ENCODE data around the gene CCDC141. TPM values are rescaled to one million over a fixed set of nuclear protein-coding genes. Genes with fewer than 3 reads are reported as not detected.

CCDC141 gene, protein sequence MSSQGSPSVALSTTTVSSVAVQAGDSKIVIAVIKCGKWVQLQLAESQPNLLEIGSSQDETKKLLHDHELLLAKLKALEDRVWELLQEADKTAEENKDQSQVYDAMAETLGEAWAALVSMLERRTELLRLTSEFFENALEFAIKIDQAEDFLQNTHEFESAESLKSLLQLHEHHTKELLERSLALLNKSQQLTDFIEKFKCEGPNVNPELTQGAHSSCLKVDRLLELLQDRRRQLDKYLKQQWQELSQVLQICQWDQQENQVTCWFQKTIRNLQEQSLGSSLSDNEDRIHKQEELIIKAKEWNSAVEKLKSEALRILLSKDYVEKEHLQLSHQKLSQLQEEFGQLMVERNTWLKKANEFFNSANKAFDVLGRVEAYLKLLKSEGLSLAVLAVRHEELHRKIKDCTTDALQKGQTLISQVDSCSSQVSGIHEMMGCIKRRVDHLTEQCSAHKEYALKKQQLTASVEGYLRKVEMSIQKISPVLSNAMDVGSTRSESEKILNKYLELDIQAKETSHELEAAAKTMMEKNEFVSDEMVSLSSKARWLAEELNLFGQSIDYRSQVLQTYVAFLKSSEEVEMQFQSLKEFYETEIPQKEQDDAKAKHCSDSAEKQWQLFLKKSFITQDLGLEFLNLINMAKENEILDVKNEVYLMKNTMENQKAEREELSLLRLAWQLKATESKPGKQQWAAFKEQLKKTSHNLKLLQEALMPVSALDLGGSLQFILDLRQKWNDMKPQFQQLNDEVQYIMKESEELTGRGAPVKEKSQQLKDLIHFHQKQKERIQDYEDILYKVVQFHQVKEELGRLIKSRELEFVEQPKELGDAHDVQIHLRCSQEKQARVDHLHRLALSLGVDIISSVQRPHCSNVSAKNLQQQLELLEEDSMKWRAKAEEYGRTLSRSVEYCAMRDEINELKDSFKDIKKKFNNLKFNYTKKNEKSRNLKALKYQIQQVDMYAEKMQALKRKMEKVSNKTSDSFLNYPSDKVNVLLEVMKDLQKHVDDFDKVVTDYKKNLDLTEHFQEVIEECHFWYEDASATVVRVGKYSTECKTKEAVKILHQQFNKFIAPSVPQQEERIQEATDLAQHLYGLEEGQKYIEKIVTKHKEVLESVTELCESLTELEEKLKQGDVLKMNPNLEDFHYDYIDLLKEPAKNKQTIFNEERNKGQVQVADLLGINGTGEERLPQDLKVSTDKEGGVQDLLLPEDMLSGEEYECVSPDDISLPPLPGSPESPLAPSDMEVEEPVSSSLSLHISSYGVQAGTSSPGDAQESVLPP (N-terminal part only)
- total RNA-seq (5.0 and 7.2 TPM in 2 replicates), polyA plus RNA-seq (3.0 and 3.8 TPM in 2 replicates)

DNA sequence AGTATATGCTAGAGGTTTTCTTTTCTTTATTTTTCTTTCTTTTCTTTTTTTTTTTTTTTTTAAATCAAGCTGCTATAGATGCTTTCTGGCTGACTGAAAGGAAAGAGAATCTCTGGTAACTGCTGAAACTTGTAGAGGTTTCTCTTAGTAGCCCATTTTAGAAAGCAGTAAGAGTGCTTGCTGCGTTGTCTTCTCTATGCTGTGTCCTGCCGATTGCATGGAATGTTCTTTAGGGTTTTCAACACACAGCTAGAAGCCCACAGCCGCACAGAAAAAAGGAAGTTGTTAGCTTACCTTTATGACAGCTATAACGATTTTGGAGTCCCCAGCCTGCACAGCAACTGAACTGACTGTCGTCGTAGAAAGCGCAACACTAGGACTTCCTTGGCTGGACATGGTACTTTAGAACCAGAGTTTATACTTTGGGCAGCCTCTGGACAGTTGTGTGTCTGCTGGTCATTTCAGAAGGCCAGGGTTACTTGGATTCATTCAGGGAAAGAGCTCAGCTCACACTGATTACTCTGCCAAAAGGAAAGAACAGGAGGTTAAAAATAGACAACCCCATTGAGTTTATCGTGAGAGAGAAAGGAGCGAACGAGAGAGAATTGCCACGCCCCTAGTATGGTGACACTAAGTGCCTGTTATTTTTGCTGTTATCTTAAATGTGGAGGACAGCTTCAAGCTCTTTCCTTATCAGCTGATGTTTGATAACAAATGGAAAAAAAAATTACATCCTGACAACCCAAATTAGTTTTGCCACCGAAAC is at the start of gene CCDC141:
Gene CCDC141 (minus strand): TSS at position 592 of the 766 bp plus-strand sequence. CDS start 196 bp downstream, at position 396.
- no peaks in the 10 kb centered on the region for H3K36me3 ChIP-seq (replicated peaks; ENCODE audit: insufficient read depth, low read depth)
- H3K4me2 ChIP-seq = peak within 1 kb of the TSS; percentile 74
- H3K4me3 ChIP-seq = peak within 1 kb of the TSS; percentile 10
- H3K27ac ChIP-seq = peak within 1 kb of the TSS; percentile 85
- 40% methylated on average over 12 of the region's 12 CpGs for WGBS (ENCODE audit: low lambda C conversion rate, missing lambda C conversion rate)
- H3K9me2 ChIP-seq (replicated peaks; ENCODE audit: insufficient read depth) = no peaks in the 10 kb centered on the region
- no peaks in the 10 kb centered on the region for H3K27me3 ChIP-seq
- no peak for TF ChIP-seq EZH2 (IDR thresholded peaks at IDR 0.05; ENCODE audit: borderline replicate concordance)
- TF ChIP-seq, protein P1, sequence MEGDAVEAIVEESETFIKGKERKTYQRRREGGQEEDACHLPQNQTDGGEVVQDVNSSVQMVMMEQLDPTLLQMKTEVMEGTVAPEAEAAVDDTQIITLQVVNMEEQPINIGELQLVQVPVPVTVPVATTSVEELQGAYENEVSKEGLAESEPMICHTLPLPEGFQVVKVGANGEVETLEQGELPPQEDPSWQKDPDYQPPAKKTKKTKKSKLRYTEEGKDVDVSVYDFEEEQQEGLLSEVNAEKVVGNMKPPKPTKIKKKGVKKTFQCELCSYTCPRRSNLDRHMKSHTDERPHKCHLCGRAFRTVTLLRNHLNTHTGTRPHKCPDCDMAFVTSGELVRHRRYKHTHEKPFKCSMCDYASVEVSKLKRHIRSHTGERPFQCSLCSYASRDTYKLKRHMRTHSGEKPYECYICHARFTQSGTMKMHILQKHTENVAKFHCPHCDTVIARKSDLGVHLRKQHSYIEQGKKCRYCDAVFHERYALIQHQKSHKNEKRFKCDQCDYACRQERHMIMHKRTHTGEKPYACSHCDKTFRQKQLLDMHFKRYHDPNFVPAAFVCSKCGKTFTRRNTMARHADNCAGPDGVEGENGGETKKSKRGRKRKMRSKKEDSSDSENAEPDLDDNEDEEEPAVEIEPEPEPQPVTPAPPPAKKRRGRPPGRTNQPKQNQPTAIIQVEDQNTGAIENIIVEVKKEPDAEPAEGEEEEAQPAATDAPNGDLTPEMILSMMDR (IDR thresholded peaks at IDR 0.05; ENCODE audit: poor library complexity) = no peak
- TF ChIP-seq EZH2phosphoT487 (IDR thresholded peaks at IDR 0.05; ENCODE audit: low read depth, severe bottlenecking, unreplicated experiment) = no peak
- no peaks in the 10 kb centered on the region for H3K79me2 ChIP-seq
- DNase-seq (ENCODE audit: low spot score) = peak; percentile 62
- H4K20me1 ChIP-seq (ENCODE audit: insufficient read depth, poor library complexity, severe bottlenecking) = no peaks in the 10 kb centered on the region
- peak within 1 kb of the TSS; percentile 25 for H2AFZ ChIP-seq
- H3K4me1 ChIP-seq (ENCODE audit: insufficient read depth) = peaks cover 30% of the 10 kb centered on the region
- H3K9me3 ChIP-seq (ENCODE audit: low read depth) = no peaks in the 10 kb centered on the region

DNA sequence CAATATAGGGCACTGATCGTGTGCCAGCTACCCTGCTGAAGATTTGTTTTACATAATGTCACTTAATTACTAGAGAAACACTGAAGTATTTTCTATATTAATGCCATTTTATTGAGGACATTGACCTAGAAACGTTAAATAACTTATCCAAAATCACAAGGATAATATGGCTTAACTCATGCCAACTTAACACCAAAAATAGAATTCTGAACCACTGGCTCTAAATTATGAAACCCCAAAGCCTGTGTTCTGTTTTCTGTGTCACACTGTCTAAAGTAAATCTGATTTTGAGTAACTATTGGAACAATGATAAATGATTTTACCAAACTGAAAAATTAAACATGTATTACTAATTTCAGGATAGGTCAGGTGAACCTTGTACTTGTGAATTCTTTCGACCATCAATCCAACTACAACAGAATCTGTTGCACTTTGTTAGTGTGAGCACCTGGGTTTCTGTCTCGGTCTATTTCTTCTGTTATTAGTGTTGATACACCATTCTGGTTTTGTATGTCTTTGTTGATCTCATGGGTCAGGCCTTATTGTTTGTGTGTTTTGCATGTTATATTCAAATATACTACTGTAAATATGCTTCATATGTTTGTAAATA is 48.2 kb upstream of the CCDC141 start:
- WGBS (ENCODE audit: low lambda C conversion rate, missing lambda C conversion rate) = 93% methylated on average over 4 of the region's 4 CpGs
- no peak overlapping the region for H3K4me2 ChIP-seq
- no peak for DNase-seq (ENCODE audit: low spot score)

More for the DNA sequence above, 48.2 kb upstream of the CCDC141 start:
- Histone ChIP-seq H3K4me3 (no peak overlapping the region), H3K9me2 (replicated peaks; ENCODE audit: insufficient read depth) (no peaks in the 10 kb centered on the region), H3K27ac (no peak overlapping the region), H3K79me2 (no peaks in the 10 kb centered on the region), H4K20me1 (ENCODE audit: insufficient read depth, poor library complexity, severe bottlenecking) (no peaks in the 10 kb centered on the region), H3K4me1 (ENCODE audit: insufficient read depth) (no peaks in the 10 kb centered on the region), H3K9me3 (ENCODE audit: low read depth) (no peaks in the 10 kb centered on the region), H3K36me3 (replicated peaks; ENCODE audit: insufficient read depth, low read depth) (no peaks in the 10 kb centered on the region), H3K27me3 (no peaks in the 10 kb centered on the region), H2AFZ (no peak overlapping the region)
- no peak for TF ChIP-seq EZH2phosphoT487 (IDR thresholded peaks at IDR 0.05; ENCODE audit: low read depth, severe bottlenecking, unreplicated experiment)
- TF ChIP-seq EZH2 (IDR thresholded peaks at IDR 0.05; ENCODE audit: borderline replicate concordance) = no peak
- TF ChIP-seq, protein P1 (IDR thresholded peaks at IDR 0.05; ENCODE audit: poor library complexity) = no peak

Data from hepatocyte (in vitro differentiated cells).